Measurements from ENCODE around the gene TAP1.
"Not testable (repeated sequence)": the region's sequence is repeated elsewhere in the genome, so short reads cannot be mapped to it uniquely, and the experiment has no call there.

TAP1 gene, protein sequence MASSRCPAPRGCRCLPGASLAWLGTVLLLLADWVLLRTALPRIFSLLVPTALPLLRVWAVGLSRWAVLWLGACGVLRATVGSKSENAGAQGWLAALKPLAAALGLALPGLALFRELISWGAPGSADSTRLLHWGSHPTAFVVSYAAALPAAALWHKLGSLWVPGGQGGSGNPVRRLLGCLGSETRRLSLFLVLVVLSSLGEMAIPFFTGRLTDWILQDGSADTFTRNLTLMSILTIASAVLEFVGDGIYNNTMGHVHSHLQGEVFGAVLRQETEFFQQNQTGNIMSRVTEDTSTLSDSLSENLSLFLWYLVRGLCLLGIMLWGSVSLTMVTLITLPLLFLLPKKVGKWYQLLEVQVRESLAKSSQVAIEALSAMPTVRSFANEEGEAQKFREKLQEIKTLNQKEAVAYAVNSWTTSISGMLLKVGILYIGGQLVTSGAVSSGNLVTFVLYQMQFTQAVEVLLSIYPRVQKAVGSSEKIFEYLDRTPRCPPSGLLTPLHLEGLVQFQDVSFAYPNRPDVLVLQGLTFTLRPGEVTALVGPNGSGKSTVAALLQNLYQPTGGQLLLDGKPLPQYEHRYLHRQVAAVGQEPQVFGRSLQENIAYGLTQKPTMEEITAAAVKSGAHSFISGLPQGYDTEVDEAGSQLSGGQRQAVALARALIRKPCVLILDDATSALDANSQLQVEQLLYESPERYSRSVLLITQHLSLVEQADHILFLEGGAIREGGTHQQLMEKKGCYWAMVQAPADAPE

DNA sequence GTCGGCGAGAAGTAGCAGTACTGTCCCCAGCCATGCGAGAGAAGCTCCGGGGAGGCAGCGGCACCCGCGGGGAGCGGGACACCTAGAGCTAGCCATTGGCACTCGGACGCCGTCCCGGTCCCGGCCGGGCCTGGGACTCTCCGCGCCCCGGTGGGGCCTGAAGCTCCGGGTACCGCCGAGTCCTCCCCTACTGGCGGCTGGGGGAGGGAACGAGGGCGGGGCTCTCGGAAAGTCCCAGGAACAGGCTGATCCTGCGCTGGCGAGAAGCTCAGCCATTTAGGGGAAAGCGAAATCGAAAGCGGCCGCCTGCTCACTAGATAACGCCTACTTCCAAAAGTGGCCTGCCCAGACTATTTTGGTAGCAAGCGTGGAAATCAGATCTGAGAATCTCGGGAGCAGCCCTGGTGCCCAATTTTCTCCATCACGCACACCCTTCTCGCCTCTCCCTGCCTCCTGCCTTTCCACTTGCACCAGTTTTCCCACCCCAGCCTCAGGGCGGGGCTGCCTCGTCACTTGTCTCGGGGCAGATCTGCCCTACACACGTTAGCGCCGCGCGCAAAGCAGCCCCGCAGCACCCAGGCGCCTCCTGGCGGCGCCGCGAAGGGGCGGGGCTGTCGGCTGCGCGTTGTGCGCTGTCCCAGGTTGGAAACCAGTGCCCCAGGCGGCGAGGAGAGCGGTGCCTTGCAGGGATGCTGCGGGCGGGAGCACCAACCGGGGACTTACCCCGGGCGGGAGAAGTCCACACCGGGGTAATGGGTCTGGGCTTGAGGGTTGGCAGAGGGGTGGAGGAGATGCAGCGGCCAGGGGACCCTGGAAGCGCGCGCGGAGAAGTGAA is at the start of gene TAP1, which contains the start of gene PSMB9:
Gene TAP1, minus strand, starts transcription at position 164 of the 835 bp plus-strand sequence. Its CDS starts 68 bp downstream, at position 96.
Gene PSMB9, plus strand, starts transcription at position 652 of the 835 bp plus-strand sequence. Its CDS starts 38 bp downstream, at position 690.
- Mint-ChIP-seq H3K4me3 (peak within 1 kb of the TSS; percentile 100), H3K36me3 (peaks cover 52% of the 10 kb centered on the region), H3K27ac (peak within 1 kb of the TSS; percentile 100), H3K4me1 (peaks cover 51% of the 10 kb centered on the region), H3K27me3 (no peaks in the 10 kb centered on the region), H3K9me3 (no peaks in the 10 kb centered on the region)
- ATAC-seq (ENCODE audit: low read depth) (peak; percentile 79), DNase-seq (ENCODE audit: low spot score in 2 of 2) (peak; percentile 90 to 93)

DNA sequence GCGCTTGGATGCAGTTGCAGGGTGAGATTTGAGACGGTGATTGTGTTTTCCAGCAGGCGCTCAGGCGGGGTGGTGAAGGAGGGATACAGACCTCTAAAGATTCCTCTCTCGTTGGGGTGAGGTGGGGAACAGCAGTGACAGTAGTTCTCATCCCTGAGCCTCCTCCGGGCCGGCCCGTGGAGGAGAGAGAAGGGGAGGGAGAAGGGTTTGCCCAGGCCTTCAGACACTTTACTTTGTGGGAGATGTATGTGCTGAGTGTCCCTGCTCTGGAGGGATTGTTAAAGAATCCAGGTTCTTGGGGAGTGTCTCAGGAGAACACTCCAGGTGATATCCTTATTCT is 41.5 kb upstream of the TAP1 start:
- no peaks in the 10 kb centered on the region for H3K9me3 Mint-ChIP-seq
- H3K27ac Mint-ChIP-seq: peak overlapping the region; percentile 94
- peaks cover 2% of the 10 kb centered on the region for H3K36me3 Mint-ChIP-seq
- peak; percentile 9 for ATAC-seq (ENCODE audit: low read depth)
- DNase-seq (ENCODE audit: low spot score in 2 of 2): no peak
- no peaks in the 10 kb centered on the region for H3K27me3 Mint-ChIP-seq
- H3K4me1 Mint-ChIP-seq: peaks cover 45% of the 10 kb centered on the region
- peak overlapping the region; percentile 99 for H3K4me3 Mint-ChIP-seq

DNA sequence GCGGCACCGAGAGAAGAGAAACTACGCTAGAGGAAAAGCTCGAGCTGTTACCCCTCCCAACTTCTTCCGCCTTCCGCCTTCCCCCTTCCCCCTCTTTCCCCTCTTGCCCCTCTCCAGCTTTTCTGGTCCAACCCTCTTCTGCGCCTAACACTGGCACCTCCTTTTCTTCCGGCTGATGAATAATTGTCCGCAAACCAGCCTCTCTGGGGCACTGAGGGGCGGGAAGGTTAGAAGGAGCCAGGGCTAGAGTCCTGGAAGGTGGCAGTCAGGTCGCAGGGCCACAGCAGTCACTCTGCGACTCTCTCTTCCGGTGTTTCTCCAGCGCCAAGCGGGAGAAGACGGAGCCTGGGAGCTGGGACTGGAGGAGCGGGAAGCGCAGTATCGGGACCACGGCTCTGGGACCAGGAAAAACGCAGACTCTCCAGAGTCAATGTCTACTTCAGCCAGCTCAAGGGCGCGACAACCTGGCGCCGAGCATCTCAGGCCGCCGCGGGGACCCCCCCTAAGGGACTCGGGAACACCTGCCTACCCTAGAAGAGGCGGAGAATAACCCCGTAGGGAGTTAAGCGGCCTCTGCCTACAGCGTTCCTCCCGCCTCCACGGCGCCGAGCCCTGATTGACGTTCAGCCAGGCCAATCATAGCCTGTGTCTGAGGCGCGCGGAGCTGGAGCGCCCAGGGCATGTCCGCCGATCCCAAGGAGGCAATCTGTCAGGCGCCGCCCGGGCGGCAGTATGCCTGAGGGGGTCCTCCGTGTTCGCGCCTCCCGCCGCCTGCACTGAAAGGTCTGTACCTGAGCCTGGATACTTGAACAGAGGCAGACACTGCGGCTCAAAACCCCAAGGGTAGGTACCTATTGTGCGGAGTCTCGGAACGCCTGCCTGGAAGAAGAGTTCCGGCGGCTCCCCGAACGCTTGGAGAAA is 40.8 kb upstream of the TAP1 start:
- DNase-seq (ENCODE audit: low spot score in 2 of 2) (peak; percentile 97 to 99), ATAC-seq (ENCODE audit: low read depth) (peak; percentile 96)
- no peaks in the 10 kb centered on the region for H3K9me3 Mint-ChIP-seq
- H3K4me1 Mint-ChIP-seq: peaks cover 45% of the 10 kb centered on the region
- H3K36me3 Mint-ChIP-seq: peaks cover 2% of the 10 kb centered on the region
- peak overlapping the region; percentile 99 for H3K4me3 Mint-ChIP-seq
- peak overlapping the region; percentile 94 for H3K27ac Mint-ChIP-seq
- H3K27me3 Mint-ChIP-seq: no peaks in the 10 kb centered on the region

DNA sequence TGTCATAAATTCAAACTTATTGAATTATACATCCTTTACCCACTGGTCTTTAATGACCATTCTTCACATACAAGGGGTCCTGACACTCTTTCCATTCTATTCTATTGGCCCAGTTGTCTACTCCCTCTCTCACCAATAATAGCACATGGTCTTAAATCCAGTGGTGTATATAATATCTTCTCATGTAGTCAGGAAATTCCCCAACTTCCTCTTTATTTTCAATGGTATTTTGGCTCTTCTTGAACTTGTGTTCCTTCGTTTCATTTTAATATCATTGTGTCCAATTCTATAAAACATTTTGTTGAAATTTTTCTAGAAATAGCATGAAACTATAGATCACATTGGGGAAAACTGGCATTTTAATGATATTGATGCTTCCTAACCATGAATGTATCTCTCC is 37.3 kb upstream of the TAP1 start:
- Mint-ChIP-seq H3K27ac (peak overlapping the region; percentile 18), H3K9me3 (no peaks in the 10 kb centered on the region), H3K4me3 (no peak overlapping the region), H3K36me3 (no peaks in the 10 kb centered on the region), H3K27me3 (no peaks in the 10 kb centered on the region), H3K4me1 (peaks cover 30% of the 10 kb centered on the region)
- ATAC-seq (ENCODE audit: low read depth) (no peak), DNase-seq (ENCODE audit: low spot score in 2 of 2) (no peak)

DNA sequence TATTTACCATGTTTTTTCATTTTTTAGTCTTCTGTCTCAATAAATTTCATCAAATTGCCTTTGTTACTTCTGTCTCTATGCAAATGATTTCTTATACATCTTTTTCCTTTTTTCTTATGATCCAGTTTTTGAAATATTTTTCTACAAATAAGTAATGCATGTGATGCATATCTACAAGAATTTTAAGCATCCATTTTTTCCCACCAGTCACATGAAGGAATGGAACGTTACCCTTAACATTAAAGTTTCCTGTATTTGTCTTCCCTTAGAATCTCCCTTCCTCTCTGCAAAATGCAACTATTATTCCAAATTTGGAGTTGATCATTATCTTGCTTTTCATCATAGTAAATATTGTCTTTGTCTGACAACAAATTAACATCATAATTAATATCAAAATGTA is 36.0 kb upstream of the TAP1 start:
- Mint-ChIP-seq H3K27me3 (no peaks in the 10 kb centered on the region), H3K36me3 (no peaks in the 10 kb centered on the region), H3K4me1 (peaks cover 23% of the 10 kb centered on the region), H3K4me3 (no peak overlapping the region), H3K9me3 (no peaks in the 10 kb centered on the region), H3K27ac (no peak overlapping the region)
- ATAC-seq (ENCODE audit: low read depth): no peak
- DNase-seq (ENCODE audit: low spot score in 2 of 2): no peak

DNA sequence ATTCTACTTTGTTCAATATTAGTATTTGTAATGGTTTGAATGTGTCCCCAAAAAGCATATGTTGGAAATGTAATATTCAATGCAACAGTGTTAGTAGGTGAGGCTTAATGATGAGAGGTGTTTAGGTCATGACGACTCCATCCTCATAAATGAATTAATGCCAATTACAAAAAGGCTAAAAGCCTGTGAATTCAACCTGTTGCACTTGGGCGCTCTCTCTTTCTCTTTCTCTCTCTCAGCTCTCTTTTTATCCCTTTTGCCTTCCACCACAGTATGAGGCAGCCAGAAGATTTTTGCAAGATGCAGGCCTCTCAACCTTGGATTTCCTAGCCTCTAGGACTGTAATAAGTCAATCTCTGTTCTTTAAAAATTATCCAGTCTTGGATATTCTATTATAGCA is 35.1 kb upstream of the TAP1 start:
- H3K27me3 Mint-ChIP-seq: no peaks in the 10 kb centered on the region
- no peaks in the 10 kb centered on the region for H3K9me3 Mint-ChIP-seq
- no peaks in the 10 kb centered on the region for H3K36me3 Mint-ChIP-seq
- H3K4me1 Mint-ChIP-seq: peaks cover 18% of the 10 kb centered on the region
- H3K27ac Mint-ChIP-seq: no peak overlapping the region
- no peak overlapping the region for H3K4me3 Mint-ChIP-seq
- DNase-seq (ENCODE audit: low spot score in 2 of 2) (no peak), ATAC-seq (ENCODE audit: low read depth) (no peak)

DNA sequence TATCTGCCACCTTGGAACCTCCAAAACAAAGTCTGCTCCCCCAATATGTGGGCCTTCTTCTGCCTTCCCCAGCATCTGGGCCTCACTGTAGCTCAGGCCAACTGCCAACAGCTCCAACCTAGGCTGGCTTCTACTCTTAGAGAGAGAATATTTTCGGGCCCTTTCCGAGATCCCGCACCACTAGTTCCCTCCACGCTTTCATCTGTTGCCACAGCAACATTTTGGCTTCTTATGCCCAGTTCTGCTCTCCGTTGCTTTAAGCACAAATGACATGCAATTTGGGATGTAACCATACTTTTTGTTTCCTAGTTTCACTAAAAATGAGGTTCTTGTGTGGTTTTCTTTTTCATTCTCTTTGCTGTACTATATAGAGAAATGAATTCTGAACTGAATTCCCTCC is 34.1 kb upstream of the TAP1 start:
- DNase-seq (ENCODE audit: low spot score in 2 of 2) (no peak), ATAC-seq (ENCODE audit: low read depth) (no peak)
- H3K4me3 Mint-ChIP-seq: no peak overlapping the region
- H3K27ac Mint-ChIP-seq: no peak overlapping the region
- H3K4me1 Mint-ChIP-seq: peaks cover 14% of the 10 kb centered on the region
- H3K27me3 Mint-ChIP-seq: no peaks in the 10 kb centered on the region
- H3K9me3 Mint-ChIP-seq: no peaks in the 10 kb centered on the region
- H3K36me3 Mint-ChIP-seq: no peaks in the 10 kb centered on the region

DNA sequence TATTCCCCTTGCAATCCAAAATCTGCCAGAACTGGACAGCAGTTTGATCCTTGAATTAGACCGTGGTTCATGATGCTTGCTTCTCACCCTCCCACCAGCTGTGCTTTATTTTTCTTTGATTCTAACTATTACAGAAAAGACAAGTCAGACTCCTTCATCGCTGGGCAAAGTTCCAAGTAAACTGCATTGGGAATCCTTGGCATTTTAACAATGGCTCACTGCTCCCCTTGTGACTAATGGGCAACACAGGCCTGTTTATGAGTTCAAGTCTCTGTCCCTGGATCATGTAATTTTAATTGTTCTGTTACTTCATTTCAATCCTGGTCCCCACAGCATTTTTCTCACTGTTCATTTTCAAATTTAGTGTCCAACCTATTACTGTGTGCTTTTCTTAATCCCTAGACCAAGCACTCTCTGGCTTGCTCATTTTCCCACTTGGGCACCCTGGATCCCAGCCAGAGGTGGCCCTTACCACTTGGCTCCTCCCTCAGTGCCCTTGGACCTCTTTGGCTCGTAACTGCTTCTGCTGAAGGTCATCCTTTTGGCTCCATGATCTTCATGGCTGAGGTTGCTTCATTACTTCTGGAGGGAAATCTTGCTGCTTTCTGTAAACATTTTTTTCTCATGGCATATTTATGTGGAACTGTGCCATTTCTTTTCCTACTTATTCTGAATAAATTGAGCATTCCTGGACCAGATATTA is 33.3 kb upstream of the TAP1 start:
- ATAC-seq (ENCODE audit: low read depth) (no peak), DNase-seq (ENCODE audit: low spot score in 2 of 2) (no peak)
- Mint-ChIP-seq H3K27me3 (no peaks in the 10 kb centered on the region), H3K4me3 (no peak overlapping the region), H3K36me3 (no peaks in the 10 kb centered on the region), H3K4me1 (peaks cover 12% of the 10 kb centered on the region), H3K27ac (peak overlapping the region; percentile 75), H3K9me3 (no peaks in the 10 kb centered on the region)

DNA sequence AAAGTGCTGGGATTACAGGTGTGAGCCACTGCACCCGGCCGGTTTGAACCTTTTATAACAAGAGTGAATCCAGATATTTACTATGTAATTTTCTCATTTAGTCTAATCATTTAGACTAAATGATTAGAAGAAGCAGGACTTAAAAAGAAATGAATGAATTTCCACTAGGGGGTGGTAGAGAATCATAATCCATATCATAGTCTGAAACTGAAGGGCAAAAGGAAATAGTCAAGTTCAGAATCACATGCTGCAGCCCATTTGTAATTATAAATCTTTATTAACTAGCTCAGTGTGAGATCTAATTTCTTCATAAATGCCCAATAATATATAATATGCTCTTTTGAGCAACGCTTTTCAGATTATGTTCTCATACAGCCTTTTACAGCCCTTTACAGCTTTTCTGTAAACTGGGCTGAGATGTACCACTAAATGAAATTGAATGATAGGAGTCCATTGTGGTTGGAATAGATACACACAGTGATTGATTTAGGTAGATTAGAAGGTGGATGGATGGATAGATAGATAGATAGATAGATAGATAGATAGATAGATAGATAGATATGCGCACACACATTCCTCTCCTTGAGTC is 32.3 kb upstream of the TAP1 start:
- peaks cover 13% of the 10 kb centered on the region for H3K4me1 Mint-ChIP-seq
- peak in 1 of 2 donors; percentile 74 for DNase-seq (ENCODE audit: low spot score in 2 of 2)
- H3K36me3 Mint-ChIP-seq: no peaks in the 10 kb centered on the region
- H3K9me3 Mint-ChIP-seq: no peaks in the 10 kb centered on the region
- H3K4me3 Mint-ChIP-seq: no peak overlapping the region
- ATAC-seq (ENCODE audit: low read depth): peak; percentile 81
- no peaks in the 10 kb centered on the region for H3K27me3 Mint-ChIP-seq
- H3K27ac Mint-ChIP-seq: no peak overlapping the region

DNA sequence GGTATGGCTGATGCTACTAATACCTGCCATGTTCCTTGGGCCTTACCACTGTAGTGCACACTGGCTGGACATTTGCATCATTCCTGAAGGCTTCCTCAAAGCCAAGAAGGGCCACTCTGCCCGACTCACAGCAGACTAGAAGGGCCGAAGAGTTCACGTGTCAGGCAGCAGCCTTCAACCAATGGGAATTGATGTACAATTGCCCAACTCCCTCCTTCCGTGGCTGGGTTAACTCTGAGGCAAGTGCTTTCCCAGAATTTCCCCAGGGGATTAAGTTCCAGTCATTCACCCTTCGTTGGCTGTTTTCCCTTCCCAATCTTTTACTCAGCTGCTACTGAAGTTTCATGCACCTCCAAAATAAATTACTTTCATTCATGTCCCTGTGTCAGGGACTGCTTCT is 30.3 kb upstream of the TAP1 start:
- Mint-ChIP-seq H3K4me1 (peaks cover 22% of the 10 kb centered on the region), H3K9me3 (no peaks in the 10 kb centered on the region), H3K27me3 (peaks cover 8% of the 10 kb centered on the region), H3K36me3 (peaks cover 3% of the 10 kb centered on the region), H3K4me3 (no peak overlapping the region), H3K27ac (no peak overlapping the region)
- DNase-seq (ENCODE audit: low spot score in 2 of 2): no peak
- ATAC-seq (ENCODE audit: low read depth): no peak

DNA sequence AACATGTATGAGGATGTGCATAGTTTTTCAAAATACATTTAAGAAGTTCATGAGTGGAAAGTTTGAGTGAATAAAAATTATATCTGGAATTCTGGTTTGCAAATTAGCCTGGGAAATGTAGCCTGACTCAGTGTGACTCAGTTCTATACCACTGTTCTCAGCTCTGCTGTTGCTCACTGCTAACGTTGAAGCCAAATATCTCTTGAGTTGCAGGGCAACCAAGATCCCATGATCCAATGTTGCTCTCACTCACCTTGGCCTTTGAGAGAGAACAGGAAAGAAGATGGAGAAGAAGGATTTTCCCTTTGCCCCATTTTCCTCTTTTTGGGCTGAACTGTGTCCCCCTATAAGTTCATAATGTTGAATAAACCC is 29.4 kb upstream of the TAP1 start:
- Mint-ChIP-seq H3K4me3 (no peak overlapping the region), H3K27me3 (peaks cover 8% of the 10 kb centered on the region), H3K9me3 (no peaks in the 10 kb centered on the region), H3K4me1 (peaks cover 20% of the 10 kb centered on the region), H3K27ac (no peak overlapping the region), H3K36me3 (peaks cover 3% of the 10 kb centered on the region)
- DNase-seq (ENCODE audit: low spot score in 2 of 2): no peak
- ATAC-seq (ENCODE audit: low read depth): no peak

DNA sequence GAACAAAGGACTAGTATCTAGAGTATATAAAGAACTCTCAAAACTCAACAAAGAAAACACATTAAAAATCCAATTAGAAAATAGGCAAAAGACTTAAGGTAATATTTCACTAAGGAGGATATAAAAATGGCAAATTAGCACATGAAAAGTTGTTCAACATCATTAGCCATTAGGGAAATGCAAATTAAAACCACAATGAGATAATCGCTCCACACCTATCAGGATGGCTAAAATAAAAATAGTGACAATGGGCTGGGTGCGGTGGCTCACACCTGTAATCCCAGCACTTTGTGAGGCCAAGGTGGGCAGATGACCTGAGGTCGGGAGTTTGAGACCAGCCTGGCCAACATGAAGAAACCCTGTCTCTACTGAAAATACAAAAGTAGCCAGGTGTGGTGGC is 27.5 kb upstream of the TAP1 start:
- not testable (repeated sequence) for H3K27ac Mint-ChIP-seq; DNase-seq (ENCODE audit: low spot score in 2 of 2)

More for the DNA sequence above, 27.5 kb upstream of the TAP1 start:
- not testable (repeated sequence) for H3K27me3 Mint-ChIP-seq, H3K36me3 Mint-ChIP-seq, H3K9me3 Mint-ChIP-seq
- ATAC-seq (ENCODE audit: low read depth): peak; percentile 65
- H3K4me3 Mint-ChIP-seq: peak overlapping the region; percentile 11
- H3K4me1 Mint-ChIP-seq: peaks cover 19% of the 10 kb centered on the region

All from memory B cell (primary cell).